PFSK-1 (cell line): ENCODE results near the gene ASIC4.

Experiments
- FOXP2 ChIP-seq: optimal IDR thresholded peaks from 2 replicates; pipeline ENCODE3; 2011; ENCODE audit warnings: borderline replicate concordance, control low read depth, inconsistent platforms; ENCODE audit not compliant: insufficient read depth; ENCODE audit errors: extremely low read length, extremely low read depth
- POLR2AphosphoS5 ChIP-seq: IDR thresholded peaks from 2 replicates; pipeline ENCODE4 v1.6.1; 2012; ENCODE audit warnings: low read depth, mild to moderate bottlenecking, control low read depth, low read length, moderate library complexity
- REST ChIP-seq, 2 experiments: IDR thresholded peaks; 2 replicates each; pipeline versions ENCODE4 v1.6.1 to v1.8.0; 2011 to 2012; ENCODE audit warnings: low read depth in 2 of 2, low read length in 2 of 2, control low read depth in 1 of 2, inconsistent platforms in 1 of 2, mild to moderate bottlenecking in 1 of 2, moderate library complexity in 1 of 2; ENCODE audit not compliant: insufficient read depth in 1 of 2
- SIN3A ChIP-seq: IDR thresholded peaks from 2 replicates; pipeline ENCODE4 v1.6.1; 2012; ENCODE audit warnings: mild to moderate bottlenecking, low read length, moderate library complexity, borderline replicate concordance; ENCODE audit not compliant: insufficient read depth
- TAF1 ChIP-seq: IDR thresholded peaks from 2 replicates; pipeline ENCODE4 v1.6.1; 2012; ENCODE audit warnings: low read length, control low read depth, borderline replicate concordance; ENCODE audit not compliant: insufficient read depth

ASIC4 gene

GRCh38 chr2:219567791-219568361 lies 53.6 kb downstream of the ASIC4 start:
- TF ChIP-seq SIN3A, result no peak
- no peak for TF ChIP-seq FOXP2
- no peak for TF ChIP-seq TAF1
- no peak for TF ChIP-seq REST (IDR thresholded peaks at IDR 0.05; ENCODE audit: insufficient read depth in 1 of 2, low read depth in 2 of 2, low read length in 2 of 2)
- no peak for TF ChIP-seq POLR2AphosphoS5

- TF ChIP-seq POLR2AphosphoS5 (no peak), SIN3A (no peak), REST (IDR thresholded peaks at IDR 0.05; ENCODE audit: insufficient read depth in 1 of 2, low read depth in 2 of 2, low read length in 2 of 2) (no peak), FOXP2 (no peak), TAF1 (no peak)
Observed at GRCh38 chr2:219569041-219569440, 54.8 kb downstream of the ASIC4 start.

- TF ChIP-seq FOXP2, result no peak
- no peak for TF ChIP-seq REST (IDR thresholded peaks at IDR 0.05; ENCODE audit: insufficient read depth in 1 of 2, low read depth in 2 of 2, low read length in 2 of 2)
- no peak for TF ChIP-seq SIN3A
- TF ChIP-seq TAF1, result no peak
- no peak for TF ChIP-seq POLR2AphosphoS5
Observed at GRCh38 chr2:219569635-219570034, 55.4 kb downstream of the ASIC4 start.

- TF ChIP-seq TAF1, result no peak
- TF ChIP-seq POLR2AphosphoS5, result no peak
- TF ChIP-seq SIN3A, result no peak
- TF ChIP-seq REST (IDR thresholded peaks at IDR 0.05; ENCODE audit: insufficient read depth in 1 of 2, low read depth in 2 of 2, low read length in 2 of 2), result no peak
- no peak for TF ChIP-seq FOXP2
Observed at GRCh38 chr2:219570194-219570923, 56.1 kb downstream of the ASIC4 start.

GRCh38 chr2:219570924-219571310 lies 56.6 kb downstream of the ASIC4 start:
- TF ChIP-seq POLR2AphosphoS5 (no peak), TAF1 (no peak), SIN3A (no peak), FOXP2 (no peak), REST (IDR thresholded peaks at IDR 0.05; ENCODE audit: insufficient read depth in 1 of 2, low read depth in 2 of 2, low read length in 2 of 2) (no peak)
